Astrocyte of the spinal cord (primary cell): ENCODE data around the gene SCRT2.

Experiments
- DNase-seq: peaks from one replicate; pipeline ENCODE4 v3.0.0; 2011; ENCODE audit warnings: low read depth, low spot score
- H3K4me3 ChIP-seq: 2 replicates; pipeline ENCODE4 v1.5.1; 2011; ENCODE audit warnings: low read depth, mild to moderate bottlenecking, low read length, moderate library complexity
- CTCF ChIP-seq: IDR thresholded peaks from 2 replicates; pipeline ENCODE4 v1.5.1; 2012; ENCODE audit warnings: low read depth, mild to moderate bottlenecking, low read length, inconsistent platforms
- in situ Hi-C: cut with HindIII; loops from 2 replicates; pipeline ENCODE4 v1.10.0; 2017; ENCODE audit warnings: low sequenced_read_pairs

SCRT2 gene

GRCh38 chr20:709423-709822, 33.8 kb upstream of the SCRT2 start:
- DNase-seq: no peak
- H3K4me3 ChIP-seq: no peak overlapping the region
- no peak for TF ChIP-seq CTCF
- in situ Hi-C loops: no loop called here

GRCh38 chr20:708956-709355, 33.4 kb upstream of the SCRT2 start:
- no peak for DNase-seq
- no peak for TF ChIP-seq CTCF
- in situ Hi-C loops: no loop called here
- no peak overlapping the region for H3K4me3 ChIP-seq

DNA sequence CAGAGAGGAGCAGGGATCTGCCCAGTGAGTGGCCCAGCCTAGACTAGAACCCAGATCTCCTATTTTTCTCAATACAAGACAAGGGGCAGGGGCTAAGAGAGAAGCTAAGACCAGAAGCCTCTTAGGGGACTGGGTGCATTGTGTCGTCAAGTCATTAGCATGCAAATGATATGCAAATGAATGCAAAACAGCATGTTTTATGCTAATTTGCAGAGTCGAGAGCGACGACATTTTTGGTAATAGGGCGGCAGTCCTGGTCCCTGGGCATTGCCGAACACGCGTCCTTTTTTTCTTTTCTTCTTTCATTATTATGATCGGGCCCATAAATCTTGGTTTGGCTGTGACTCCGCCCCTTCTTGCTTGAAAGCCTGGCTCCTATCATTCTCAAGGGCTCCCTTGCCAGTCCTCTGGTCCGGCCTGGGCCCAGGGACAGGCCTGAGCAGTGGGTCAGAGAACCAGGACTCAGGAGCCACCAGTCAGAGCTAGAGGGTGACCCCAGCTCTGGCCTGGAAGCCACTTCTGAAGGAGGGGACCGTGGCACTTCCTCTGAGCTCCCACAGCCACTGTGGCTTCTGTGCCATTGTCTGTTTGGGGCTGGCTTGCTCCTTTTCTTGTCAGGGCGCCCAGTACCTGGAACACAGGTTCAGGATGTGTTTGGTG, 32.0 kb upstream of the SCRT2 start:
- no peak for TF ChIP-seq CTCF
- in situ Hi-C loops: no loop called here
- DNase-seq: no peak
- no peak overlapping the region for H3K4me3 ChIP-seq

GRCh38 chr20:706366-706885, 30.8 kb upstream of the SCRT2 start:
- TF ChIP-seq CTCF: no peak
- no peak for DNase-seq
- in situ Hi-C loops: no loop called here
- no peak overlapping the region for H3K4me3 ChIP-seq

- H3K4me3 ChIP-seq: no peak overlapping the region
- DNase-seq: no peak
- TF ChIP-seq CTCF: no peak
- in situ Hi-C loops: no loop called here
Observed at GRCh38 chr20:704726-705125, 29.1 kb upstream of the SCRT2 start.

- TF ChIP-seq CTCF: no peak
- DNase-seq: no peak
- H3K4me3 ChIP-seq: no peak overlapping the region
- in situ Hi-C loops: no loop called here
Observed at GRCh38 chr20:703426-703825, 27.8 kb upstream of the SCRT2 start.

GRCh38 chr20:703006-703405, 27.4 kb upstream of the SCRT2 start:
- no peak for DNase-seq
- no peak for TF ChIP-seq CTCF
- in situ Hi-C loops: no loop called here
- H3K4me3 ChIP-seq: no peak overlapping the region
